ENCODE results near the gene RBP4.
A peak's percentile ranks its signal among the peaks of the same experiment; 100 is the strongest.

Gene RBP4

DNA sequence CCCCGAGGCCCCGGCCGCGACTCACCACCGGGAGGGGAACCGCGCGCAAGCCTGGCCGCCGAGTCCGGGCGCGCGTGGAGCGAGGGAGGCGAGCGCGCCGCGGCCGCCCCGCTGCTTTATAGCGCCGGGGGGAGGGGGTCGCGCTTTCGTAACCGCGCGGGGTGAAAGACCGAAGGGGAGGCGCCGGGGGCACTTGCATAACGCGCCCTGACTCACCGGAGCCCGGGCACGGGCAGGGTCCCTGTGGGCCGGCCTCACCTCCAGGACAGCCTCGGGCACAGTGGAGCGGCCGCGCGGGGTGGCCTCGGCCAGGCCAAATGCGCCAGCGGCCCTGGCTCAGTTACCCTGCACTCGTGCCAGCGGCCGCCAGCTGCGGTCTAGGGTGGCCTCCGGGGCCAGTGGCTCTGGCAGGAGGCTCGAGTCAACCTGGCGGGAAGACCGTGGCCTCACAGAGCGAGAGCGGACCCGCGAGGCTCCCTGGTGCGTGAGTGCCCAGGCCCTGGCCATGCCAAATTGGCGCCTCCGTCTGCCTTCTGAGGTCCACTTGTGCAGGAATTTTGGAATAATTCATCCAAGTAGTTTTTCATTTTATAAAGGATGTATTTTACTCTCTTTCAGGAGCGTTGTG is at the start of gene RBP4:
Gene RBP4 (minus strand): TSS at position 90 of the 628 bp plus-strand sequence. CDS start 207 bp downstream, outside the sequence.
- TF ChIP-seq, protein P1, sequence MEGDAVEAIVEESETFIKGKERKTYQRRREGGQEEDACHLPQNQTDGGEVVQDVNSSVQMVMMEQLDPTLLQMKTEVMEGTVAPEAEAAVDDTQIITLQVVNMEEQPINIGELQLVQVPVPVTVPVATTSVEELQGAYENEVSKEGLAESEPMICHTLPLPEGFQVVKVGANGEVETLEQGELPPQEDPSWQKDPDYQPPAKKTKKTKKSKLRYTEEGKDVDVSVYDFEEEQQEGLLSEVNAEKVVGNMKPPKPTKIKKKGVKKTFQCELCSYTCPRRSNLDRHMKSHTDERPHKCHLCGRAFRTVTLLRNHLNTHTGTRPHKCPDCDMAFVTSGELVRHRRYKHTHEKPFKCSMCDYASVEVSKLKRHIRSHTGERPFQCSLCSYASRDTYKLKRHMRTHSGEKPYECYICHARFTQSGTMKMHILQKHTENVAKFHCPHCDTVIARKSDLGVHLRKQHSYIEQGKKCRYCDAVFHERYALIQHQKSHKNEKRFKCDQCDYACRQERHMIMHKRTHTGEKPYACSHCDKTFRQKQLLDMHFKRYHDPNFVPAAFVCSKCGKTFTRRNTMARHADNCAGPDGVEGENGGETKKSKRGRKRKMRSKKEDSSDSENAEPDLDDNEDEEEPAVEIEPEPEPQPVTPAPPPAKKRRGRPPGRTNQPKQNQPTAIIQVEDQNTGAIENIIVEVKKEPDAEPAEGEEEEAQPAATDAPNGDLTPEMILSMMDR (conservative IDR thresholded peaks at IDR 0.05) = no peak
- no peak within 1 kb of the TSS; the same call in 1 of the 2 replicates for H3K27ac ChIP-seq

DNA sequence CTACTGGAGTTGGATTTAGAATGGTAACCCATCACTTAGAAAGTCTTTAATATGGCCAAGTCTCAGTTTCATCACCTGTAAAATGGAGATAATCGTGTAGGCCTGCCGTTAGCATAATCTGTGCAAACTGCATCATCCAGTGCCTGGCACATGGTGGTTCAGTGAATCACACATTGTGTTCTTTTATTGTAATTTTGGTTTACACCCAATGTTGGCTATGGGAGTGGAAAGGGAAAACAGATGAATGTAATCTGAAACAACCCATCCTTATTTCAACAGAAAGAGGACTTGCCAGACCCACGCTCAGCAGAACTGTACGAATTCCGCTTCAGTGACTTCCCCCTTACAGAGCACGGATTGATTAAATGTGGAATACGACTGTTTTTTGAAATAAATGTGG is 38.8 kb upstream of the RBP4 start:
- TF ChIP-seq, protein P1 (conservative IDR thresholded peaks at IDR 0.05) = no peak
- H3K27ac ChIP-seq = no peak overlapping the region

DNA sequence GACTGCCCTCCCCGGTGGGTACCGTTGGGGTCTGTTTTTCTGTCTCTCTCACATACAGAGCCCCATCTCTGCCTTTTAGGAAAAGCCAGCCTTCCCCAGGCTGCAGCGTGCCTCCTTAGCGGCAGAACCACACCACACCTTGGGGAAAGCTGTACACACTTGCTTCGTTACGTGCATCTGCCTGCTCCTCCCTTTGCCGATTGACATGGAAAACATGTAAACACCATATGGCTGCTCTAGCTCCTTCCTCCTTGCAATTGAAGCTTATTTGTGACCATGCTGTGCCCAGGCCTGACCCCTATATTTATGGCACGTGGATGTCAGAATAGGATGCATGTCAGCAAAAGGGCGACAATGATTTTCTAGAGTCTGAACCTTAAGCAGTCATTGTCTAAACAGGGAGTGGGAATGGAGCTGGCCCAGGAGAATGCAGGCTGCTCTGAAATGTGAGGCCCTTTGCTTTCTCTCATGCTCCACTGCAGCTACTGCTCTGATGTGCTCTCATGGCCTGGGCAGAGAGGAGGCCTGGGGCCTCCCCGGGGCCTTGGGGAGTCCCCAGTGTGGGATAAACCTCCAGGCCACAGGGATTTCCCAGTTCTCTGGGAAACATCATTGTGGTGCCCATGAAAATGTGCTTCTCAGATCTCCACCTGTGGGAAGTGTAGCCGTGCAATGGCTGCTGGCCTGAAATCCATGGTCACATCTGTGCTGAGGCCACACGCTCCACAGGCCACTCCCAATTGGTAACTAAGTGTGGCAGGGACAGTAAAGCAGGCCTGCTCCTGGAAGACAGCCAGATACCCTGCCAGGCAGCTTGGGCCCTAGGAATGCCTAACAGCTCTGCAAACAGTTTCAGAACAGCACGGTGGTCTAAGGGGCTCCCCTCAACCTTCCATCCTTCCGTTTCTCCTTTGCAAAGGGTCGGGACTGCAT is 29.9 kb upstream of the RBP4 start:
- TF ChIP-seq, protein P1 (conservative IDR thresholded peaks at IDR 0.05) = no peak
- peak overlapping the region; percentile 20; the same call in 1 of the 2 replicates for H3K27ac ChIP-seq

DNA sequence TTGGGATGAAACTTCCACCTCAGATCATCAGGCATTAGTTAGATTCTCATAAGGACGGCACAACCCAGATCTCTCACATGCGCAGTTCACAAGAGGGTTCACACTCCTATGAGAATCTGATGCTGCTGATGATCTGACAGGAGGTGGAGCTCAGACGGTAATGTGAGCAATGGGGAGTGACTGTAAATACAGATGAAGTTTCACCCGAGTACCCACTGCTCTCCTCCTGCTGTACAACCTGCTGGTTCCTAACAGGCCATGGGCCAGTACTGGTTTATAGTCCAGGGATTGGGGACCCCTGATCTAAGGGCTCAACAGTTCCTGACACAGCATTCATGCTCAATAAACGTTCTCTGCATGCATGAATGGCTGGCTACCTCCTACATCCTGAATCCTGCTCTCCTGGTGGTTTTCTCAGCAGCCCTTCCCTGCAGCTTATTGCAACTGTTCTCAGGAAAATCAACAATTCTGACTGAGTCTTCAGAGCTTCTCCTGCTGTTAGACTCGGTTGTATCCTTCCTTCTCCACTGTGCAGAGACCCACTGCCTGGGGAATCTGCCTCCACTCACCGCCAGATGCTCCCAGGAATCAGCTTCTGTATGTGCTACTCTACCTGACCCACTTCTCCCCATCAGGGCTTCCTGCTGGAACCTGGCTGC is 28.7 kb upstream of the RBP4 start:
- TF ChIP-seq, protein P1 (conservative IDR thresholded peaks at IDR 0.05) = no peak
- no peak overlapping the region for H3K27ac ChIP-seq

DNA sequence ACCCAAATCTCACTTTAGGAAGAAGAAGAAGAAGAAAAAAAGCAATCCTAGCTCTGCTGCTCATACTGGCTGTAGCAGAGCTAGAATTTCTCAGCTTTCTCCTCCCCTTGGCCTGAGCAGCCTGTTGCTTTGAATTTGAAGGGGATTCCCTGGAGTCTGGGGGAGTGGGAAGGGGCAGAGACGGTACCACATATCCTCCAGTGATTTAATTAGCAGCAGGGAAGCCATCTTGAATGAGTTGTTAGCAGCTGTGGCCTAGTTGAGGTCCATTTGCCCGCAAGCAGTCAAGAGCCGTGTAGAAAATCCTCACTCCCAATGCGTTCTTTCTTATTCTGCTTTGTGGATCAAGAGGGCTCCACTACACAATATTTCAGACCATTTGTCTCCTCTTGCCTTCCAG is 27.8 kb upstream of the RBP4 start:
- no peak overlapping the region for H3K27ac ChIP-seq
- TF ChIP-seq, protein P1 (conservative IDR thresholded peaks at IDR 0.05) = no peak

DNA sequence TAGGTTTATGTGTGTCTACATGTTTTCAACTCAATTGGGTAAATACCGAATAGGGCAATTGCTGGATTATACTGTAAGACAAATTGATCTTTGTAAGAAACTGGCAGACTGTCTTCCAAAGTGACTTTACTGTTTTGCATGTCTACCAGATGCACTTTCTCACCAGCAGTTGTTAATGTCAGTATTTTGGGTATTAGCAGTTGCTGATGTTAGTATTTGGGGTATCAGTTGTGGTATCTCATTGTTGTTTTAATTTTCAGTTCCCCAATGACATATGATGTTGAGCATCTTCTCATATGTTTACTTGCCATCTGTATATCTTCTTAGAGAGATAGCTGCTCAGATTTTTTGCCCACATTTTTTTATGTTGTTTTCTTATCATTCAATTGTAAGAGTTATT is 21.9 kb upstream of the RBP4 start:
- TF ChIP-seq, protein P1 (conservative IDR thresholded peaks at IDR 0.05) = no peak
- H3K27ac ChIP-seq = no peak overlapping the region

DNA sequence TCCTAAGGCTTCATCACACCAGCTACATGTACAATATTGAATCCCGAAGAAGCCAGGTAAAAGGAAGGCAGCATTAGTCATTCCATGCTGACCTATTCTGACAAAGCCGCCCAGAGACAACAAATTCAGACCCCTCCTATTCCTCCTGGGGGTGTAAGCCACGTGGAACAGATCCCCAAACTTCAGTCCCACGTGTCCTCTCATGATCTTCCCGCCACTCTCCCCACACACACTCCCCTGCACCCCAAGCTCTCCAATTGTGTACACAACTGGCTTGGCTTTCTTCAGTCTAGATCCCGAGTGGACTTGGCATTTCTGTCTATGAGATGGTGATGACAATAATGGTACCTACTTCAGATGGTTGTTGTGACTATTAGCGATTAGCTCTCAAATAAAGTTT is 19.9 kb upstream of the RBP4 start:
- H3K27ac ChIP-seq = no peak overlapping the region
- TF ChIP-seq, protein P1 (conservative IDR thresholded peaks at IDR 0.05) = no peak
